HepG2 (cell line): ENCODE data around the gene TPI1.

Experiments
- CBX1 ChIP-seq: IDR thresholded peaks from one replicate; pipeline ENCODE4 v1.6.1; 2016; ENCODE audit warnings: antibody characterized with exemption, low read depth
- FOXM1 ChIP-seq: sonication (generic); formaldehyde crosslinking; IDR thresholded peaks from 2 replicates; pipeline ENCODE4 v1.5.0; 2020; ENCODE audit warnings: missing genetic modification reagents
- GABPB1 ChIP-seq: IDR thresholded peaks from 2 replicates; pipeline ENCODE4 v1.6.1; 2016; ENCODE audit warnings: mild to moderate bottlenecking, missing genetic modification reagents, moderate library complexity, missing compliant biosample characterization
- JUND ChIP-seq: sonication (generic); formaldehyde crosslinking; IDR thresholded peaks from 2 replicates; pipeline ENCODE4 v1.8.0; 2022; ENCODE audit warnings: mild to moderate bottlenecking, missing genetic modification reagents
- NFE2L1 ChIP-seq: sonication (generic); formaldehyde crosslinking; IDR thresholded peaks from 2 replicates; pipeline ENCODE4 v1.4.0; 2020; ENCODE audit warnings: missing genetic modification reagents, mild to moderate bottlenecking, borderline replicate concordance
- USF2 ChIP-seq, 2 experiments: sonication (generic) in 1 of 2; formaldehyde crosslinking in 1 of 2; IDR thresholded peaks; 2 replicates each; pipeline versions ENCODE4 v1.5.1 to v1.6.1; 2011 to 2020; ENCODE audit warnings: borderline replicate concordance in 1 of 2, low read depth in 1 of 2, low read length in 1 of 2, mild to moderate bottlenecking in 1 of 2, missing genetic modification reagents in 1 of 2, moderate library complexity in 1 of 2

GRCh38 chr12:6860942-6861341 is 6.4 kb upstream of the TPI1 start:
- TF ChIP-seq FOXM1 (CRISPR knock-in tag) (no peak), CBX1 (no peak), NFE2L1 (CRISPR knock-in tag) (no peak), USF2 (IDR thresholded peaks at IDR 0.05; ENCODE audit: low read depth, low read length) (no peak), USF2 (CRISPR knock-in tag; IDR thresholded peaks at IDR 0.05; ENCODE audit: borderline replicate concordance) (no peak), JUND (CRISPR knock-in tag) (no peak), GABPB1 (CRISPR knock-in tag) (no peak)
